Measurements from ENCODE around the gene MRPL43. TPM values are rescaled to one million over a fixed set of nuclear protein-coding genes. Genes with fewer than 3 reads are reported as not detected.

Gene MRPL43
- total RNA-seq, 1 experiment from 2014 or later = 136 TPM

- Histone ChIP-seq H3K9me3 (ENCODE audit: control insufficient read depth in 1 of 2, insufficient read depth in 1 of 2, low read depth in 1 of 2, low read length in 2 of 2) (no peaks in the 10 kb centered on the region), H3K4me3 (replicated peaks in 1 of 2; ENCODE audit: low read depth in 1 of 2, low read length in 2 of 2) (no peak overlapping the region), H3K9me2 (ENCODE audit: insufficient read depth) (no peaks in the 10 kb centered on the region), H3K4me1 (ENCODE audit: control insufficient read depth in 1 of 2, insufficient read depth in 2 of 2, low read length in 2 of 2) (peaks cover 3 to 8% of the 10 kb centered on the region in 2 experiments; a peak in 3 of 4 replicates), H3K9ac (ENCODE audit: low read length) (no peak overlapping the region), H3K4me2 (ENCODE audit: low read length) (no peak overlapping the region), H3K27me3 (ENCODE audit: insufficient read depth, low read length) (no peaks in the 10 kb centered on the region), H3K36me3 (ENCODE audit: control insufficient read depth in 1 of 2, insufficient read depth in 2 of 2, low read length in 2 of 2) (peaks cover 4 to 14% of the 10 kb centered on the region in 2 experiments; a peak in 3 of 4 replicates), H2AFZ (ENCODE audit: low read depth, low read length, poor library complexity, severe bottlenecking) (no peak overlapping the region), H3K27ac (ENCODE audit: low read depth, low read length) (no peak overlapping the region), H3K79me2 (ENCODE audit: insufficient read depth, low read length) (no peaks in the 10 kb centered on the region), H4K20me1 (ENCODE audit: insufficient read depth) (no peaks in the 10 kb centered on the region)
- BruUV-seq (replicated peaks) = no TSS peak
- TF ChIP-seq MAX (IDR thresholded peaks at IDR 0.05) (no peak), SP1 (IDR thresholded peaks at IDR 0.05; ENCODE audit: low read depth) (no peak), ZBTB33 (IDR thresholded peaks at IDR 0.05; ENCODE audit: extremely low read depth, insufficient replicate concordance, low read length) (no peak), CEBPB (IDR thresholded peaks at IDR 0.05; ENCODE audit: low read depth) (no peak), JUND (IDR thresholded peaks at IDR 0.05) (no peak), POLR2A (IDR thresholded peaks at IDR 0.05; ENCODE audit: borderline replicate concordance, extremely low read depth, insufficient read depth, insufficient read length) (no peak), ZNF274 (IDR thresholded peaks at IDR 0.05; ENCODE audit: low read depth, low read length) (no peak), YY1 (IDR thresholded peaks at IDR 0.05; ENCODE audit: extremely low read depth, insufficient replicate concordance, low read depth, low read length) (no peak), SRF (IDR thresholded peaks at IDR 0.05; ENCODE audit: low read depth) (no peak), CBX3 (IDR thresholded peaks at IDR 0.05; ENCODE audit: low read depth) (no peak), POLR2AphosphoS5 (IDR thresholded peaks at IDR 0.05; ENCODE audit: low read depth, low read length) (no peak), RAD21 (IDR thresholded peaks at IDR 0.05; ENCODE audit: low read depth) (no peak), ZFX (IDR thresholded peaks at IDR 0.05) (no peak)
- RAD21 ChIA-PET (ENCODE audit: low non-redundant PET in 1 of 2, low total read pairs in 2 of 2, uncharacterized antibody in 2 of 2, unreplicated experiment in 2 of 2) = no interaction called here
- DNase-seq (ENCODE audit: low read depth, low spot score) (no peak), ATAC-seq (no peak)
- CTCF ChIA-PET = no interaction called here
- intact Hi-C loops (cut with micrococcal nuclease) = no loop called here
- POLR2A ChIA-PET = no interaction called here
Measured at GRCh38 chr10:100980311-100980710, 7.0 kb downstream of the MRPL43 start.

Measured in HCT116 (cell line).